ENCODE measurements around the gene UBLCP1.

Gene UBLCP1

DNA sequence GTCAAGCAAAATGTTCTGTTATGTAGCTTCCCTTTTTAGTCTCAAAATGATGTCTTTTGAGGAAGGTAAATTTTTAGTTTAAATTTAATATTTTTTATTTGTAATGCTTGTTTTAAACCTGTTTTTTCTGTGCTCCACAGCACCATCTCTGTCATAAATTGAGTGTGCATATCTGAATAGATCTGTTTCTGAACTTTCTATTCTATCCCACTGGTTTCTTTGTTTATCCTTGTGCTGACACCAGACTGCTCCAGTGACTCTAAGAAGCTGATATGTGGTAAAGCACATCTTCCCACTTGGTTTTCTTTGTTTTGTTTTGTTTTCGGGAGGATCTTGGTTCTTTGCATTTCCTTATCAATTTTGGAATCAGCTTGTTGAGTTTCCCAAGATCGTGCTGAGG is 46.6 kb upstream of the UBLCP1 start:
- H2BK120ac ChIP-seq (ENCODE audit: low read depth, low read length): no peak overlapping the region
- H3K4me1 ChIP-seq (ENCODE audit: control insufficient read depth in 2 of 2, insufficient read depth in 1 of 2, low read depth in 1 of 2, low read length in 2 of 2): peaks cover 0 to 5% of the 10 kb centered on the region in 2 donors
- H2AK5ac ChIP-seq (ENCODE audit: low read depth, low read length): no peak overlapping the region
- no peak overlapping the region for H3K4ac ChIP-seq (ENCODE audit: low read length)
- H3K23ac ChIP-seq (ENCODE audit: low read depth, low read length, poor library complexity): no peak overlapping the region
- H2BK5ac ChIP-seq (ENCODE audit: low read length): no peak overlapping the region
- H4K8ac ChIP-seq (ENCODE audit: low read depth, low read length): no peak overlapping the region
- H2BK12ac ChIP-seq (ENCODE audit: low read length): no peak overlapping the region
- no peak overlapping the region for H2BK15ac ChIP-seq (ENCODE audit: low read length)
- H3K9me3 ChIP-seq (replicated peaks in 1 of 2; ENCODE audit: control insufficient read depth in 2 of 2, insufficient read depth in 1 of 2, low read depth in 1 of 2, low read length in 2 of 2): no peaks in the 10 kb centered on the region
- H3K14ac ChIP-seq (ENCODE audit: low read length): no peak overlapping the region
- no peak overlapping the region for H4K91ac ChIP-seq (ENCODE audit: low read depth, low read length, poor library complexity)
- no peak overlapping the region for H3K4me2 ChIP-seq (ENCODE audit: insufficient read depth, low read length, poor library complexity, severe bottlenecking)
- H3K18ac ChIP-seq (ENCODE audit: low read length): no peak overlapping the region
- DNase-seq (ENCODE audit: low spot score): no peak
- no peak overlapping the region for H3K4me3 ChIP-seq (ENCODE audit: low read length in 2 of 2)
- WGBS, 2 donors (ENCODE audit: extremely low coverage in 2 of 2, insufficient read length in 2 of 2, insufficient replicate concordance in 1 of 2): no CpG with 5 or more reads among the region's 2 CpGs
- H3K27ac ChIP-seq (replicated peaks; ENCODE audit: low read length): no peak overlapping the region
- no peak overlapping the region for H3K9ac ChIP-seq (ENCODE audit: low read depth, low read length, poor library complexity)
- no peaks in the 10 kb centered on the region for H3K27me3 ChIP-seq (ENCODE audit: control insufficient read depth in 3 of 3, insufficient read depth in 3 of 3, low read depth in 1 of 3, low read length in 3 of 3)
- H2AFZ ChIP-seq (ENCODE audit: low read length): peak overlapping the region; percentile 32
- H3K79me1 ChIP-seq (ENCODE audit: low read depth, low read length): no peaks in the 10 kb centered on the region
- no peaks in the 10 kb centered on the region for H3K36me3 ChIP-seq (replicated peaks in 1 of 2; ENCODE audit: control insufficient read depth in 2 of 2, insufficient read depth in 2 of 2, low read length in 2 of 2)

DNA sequence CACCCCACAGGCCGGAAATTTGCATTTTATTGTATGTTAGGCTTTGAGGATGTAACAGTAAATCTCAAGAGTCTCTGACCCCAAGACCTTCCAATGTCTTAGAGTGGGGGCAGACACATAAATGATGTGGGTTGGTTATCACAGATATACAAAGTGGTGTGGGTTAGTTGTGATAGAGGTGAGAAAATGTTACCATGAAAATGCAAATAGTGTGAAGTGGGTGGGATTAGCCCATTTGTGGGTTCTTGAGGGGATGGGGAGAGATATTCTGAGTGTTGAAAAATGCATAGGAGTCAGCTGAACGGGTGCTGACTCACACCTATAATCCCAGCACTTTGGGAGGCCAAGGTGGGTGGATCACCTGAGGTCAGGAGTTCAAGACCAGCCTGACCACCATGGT is 45.9 kb upstream of the UBLCP1 start:
- no peak overlapping the region for H3K9ac ChIP-seq (ENCODE audit: low read depth, low read length, poor library complexity)
- no peak overlapping the region for H2BK120ac ChIP-seq (ENCODE audit: low read depth, low read length)
- H4K91ac ChIP-seq (ENCODE audit: low read depth, low read length, poor library complexity): no peak overlapping the region
- no peak overlapping the region for H2BK5ac ChIP-seq (ENCODE audit: low read length)
- no peaks in the 10 kb centered on the region for H3K36me3 ChIP-seq (replicated peaks in 1 of 2; ENCODE audit: control insufficient read depth in 2 of 2, insufficient read depth in 2 of 2, low read length in 2 of 2)
- no peak overlapping the region for H3K4ac ChIP-seq (ENCODE audit: low read length)
- H4K8ac ChIP-seq (ENCODE audit: low read depth, low read length): no peak overlapping the region
- H3K79me1 ChIP-seq (ENCODE audit: low read depth, low read length): no peaks in the 10 kb centered on the region
- H3K23ac ChIP-seq (ENCODE audit: low read depth, low read length, poor library complexity): no peak overlapping the region
- H3K4me3 ChIP-seq (ENCODE audit: low read length in 2 of 2): no peak overlapping the region
- no peak for DNase-seq (ENCODE audit: low spot score)
- no peaks in the 10 kb centered on the region for H3K9me3 ChIP-seq (replicated peaks in 1 of 2; ENCODE audit: control insufficient read depth in 2 of 2, insufficient read depth in 1 of 2, low read depth in 1 of 2, low read length in 2 of 2)
- no peak overlapping the region for H3K18ac ChIP-seq (ENCODE audit: low read length)
- H2BK15ac ChIP-seq (ENCODE audit: low read length): no peak overlapping the region
- peaks cover 0 to 1% of the 10 kb centered on the region in 2 donors for H3K4me1 ChIP-seq (ENCODE audit: control insufficient read depth in 2 of 2, insufficient read depth in 1 of 2, low read depth in 1 of 2, low read length in 2 of 2)
- no peak overlapping the region for H2AK5ac ChIP-seq (ENCODE audit: low read depth, low read length)
- H2BK12ac ChIP-seq (ENCODE audit: low read length): no peak overlapping the region
- H3K4me2 ChIP-seq (ENCODE audit: insufficient read depth, low read length, poor library complexity, severe bottlenecking): no peak overlapping the region
- no peak overlapping the region for H2AFZ ChIP-seq (ENCODE audit: low read length)
- no CpG with 5 or more reads among the region's 2 CpGs for WGBS, 2 donors (ENCODE audit: extremely low coverage in 2 of 2, insufficient read length in 2 of 2, insufficient replicate concordance in 1 of 2)
- H3K27ac ChIP-seq (replicated peaks; ENCODE audit: low read length): no peak overlapping the region
- H3K27me3 ChIP-seq (ENCODE audit: control insufficient read depth in 3 of 3, insufficient read depth in 3 of 3, low read depth in 1 of 3, low read length in 3 of 3): no peaks in the 10 kb centered on the region
- no peak overlapping the region for H3K14ac ChIP-seq (ENCODE audit: low read length)

DNA sequence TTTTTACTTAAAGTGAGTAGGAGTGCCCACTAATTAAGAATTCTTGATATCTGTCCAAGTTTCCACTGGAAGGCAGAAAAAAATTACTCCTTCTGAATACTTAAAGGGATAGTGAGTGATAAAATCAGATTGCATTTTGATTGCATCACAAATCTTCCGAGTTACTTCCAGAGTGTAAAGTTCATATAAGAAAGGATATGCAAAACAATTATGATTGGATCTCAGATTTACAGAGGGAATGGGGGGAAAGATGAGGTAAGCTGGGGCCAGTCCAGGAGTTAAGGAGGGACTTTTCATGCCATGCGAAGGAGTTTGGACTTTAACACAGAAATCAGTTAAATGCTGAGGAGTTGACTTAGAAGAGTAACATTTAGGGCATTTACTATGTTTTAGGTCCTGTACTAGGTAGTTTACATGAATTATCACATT is 44.5 kb upstream of the UBLCP1 start:
- Histone ChIP-seq H2BK120ac (ENCODE audit: low read depth, low read length) (no peak overlapping the region), H3K4me2 (ENCODE audit: insufficient read depth, low read length, poor library complexity, severe bottlenecking) (no peak overlapping the region), H3K9ac (ENCODE audit: low read depth, low read length, poor library complexity) (no peak overlapping the region), H2BK12ac (ENCODE audit: low read length) (no peak overlapping the region), H3K36me3 (replicated peaks in 1 of 2; ENCODE audit: control insufficient read depth in 2 of 2, insufficient read depth in 2 of 2, low read length in 2 of 2) (no peaks in the 10 kb centered on the region), H4K91ac (ENCODE audit: low read depth, low read length, poor library complexity) (no peak overlapping the region), H3K79me1 (ENCODE audit: low read depth, low read length) (no peaks in the 10 kb centered on the region), H2AFZ (ENCODE audit: low read length) (no peak overlapping the region), H3K27ac (replicated peaks; ENCODE audit: low read length) (no peak overlapping the region), H3K9me3 (replicated peaks in 1 of 2; ENCODE audit: control insufficient read depth in 2 of 2, insufficient read depth in 1 of 2, low read depth in 1 of 2, low read length in 2 of 2) (no peaks in the 10 kb centered on the region), H2AK5ac (ENCODE audit: low read depth, low read length) (no peak overlapping the region), H3K4me3 (ENCODE audit: low read length in 2 of 2) (no peak overlapping the region), H4K8ac (ENCODE audit: low read depth, low read length) (no peak overlapping the region), H2BK5ac (ENCODE audit: low read length) (no peak overlapping the region), H3K18ac (ENCODE audit: low read length) (no peak overlapping the region), H3K4me1 (ENCODE audit: control insufficient read depth in 2 of 2, insufficient read depth in 1 of 2, low read depth in 1 of 2, low read length in 2 of 2) (peaks cover 0 to 1% of the 10 kb centered on the region in 2 donors), H3K14ac (ENCODE audit: low read length) (no peak overlapping the region), H3K27me3 (ENCODE audit: control insufficient read depth in 3 of 3, insufficient read depth in 3 of 3, low read depth in 1 of 3, low read length in 3 of 3) (peaks cover 0 to 6% (median 0%) of the 10 kb centered on the region in 3 experiments), H2BK15ac (ENCODE audit: low read length) (no peak overlapping the region), H3K23ac (ENCODE audit: low read depth, low read length, poor library complexity) (no peak overlapping the region), H3K4ac (ENCODE audit: low read length) (no peak overlapping the region)
- no CpG with 5 or more reads among the region's 2 CpGs for WGBS, 2 donors (ENCODE audit: extremely low coverage in 2 of 2, insufficient read length in 2 of 2, insufficient replicate concordance in 1 of 2)
- no peak for DNase-seq (ENCODE audit: low spot score)

DNA sequence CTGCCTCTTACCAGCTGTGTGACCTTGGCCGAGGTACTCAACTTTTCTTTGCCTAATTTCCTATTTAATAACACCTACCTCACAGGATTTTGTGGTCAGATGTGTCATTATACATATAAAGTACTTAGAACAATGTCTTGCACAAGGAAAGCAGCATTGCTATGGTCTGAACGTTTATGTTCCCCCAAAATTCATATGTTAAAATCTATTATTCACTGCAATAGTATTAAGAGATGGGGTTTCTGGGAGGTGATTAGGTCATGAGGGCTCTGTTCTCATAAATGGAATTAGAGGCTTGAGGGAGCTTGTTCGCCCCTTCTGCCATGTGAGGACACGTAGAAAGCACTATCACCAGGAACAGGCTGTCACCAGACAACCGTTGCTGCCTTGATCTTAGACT is 42.9 kb upstream of the UBLCP1 start:
- no peaks in the 10 kb centered on the region for H3K79me1 ChIP-seq (ENCODE audit: low read depth, low read length)
- H4K8ac ChIP-seq (ENCODE audit: low read depth, low read length): no peak overlapping the region
- no peak overlapping the region for H3K9ac ChIP-seq (ENCODE audit: low read depth, low read length, poor library complexity)
- H4K91ac ChIP-seq (ENCODE audit: low read depth, low read length, poor library complexity): no peak overlapping the region
- H2BK5ac ChIP-seq (ENCODE audit: low read length): no peak overlapping the region
- no peak overlapping the region for H2BK15ac ChIP-seq (ENCODE audit: low read length)
- no peak overlapping the region for H3K23ac ChIP-seq (ENCODE audit: low read depth, low read length, poor library complexity)
- H3K4me2 ChIP-seq (ENCODE audit: insufficient read depth, low read length, poor library complexity, severe bottlenecking): no peak overlapping the region
- WGBS, 2 donors (ENCODE audit: extremely low coverage in 2 of 2, insufficient read length in 2 of 2, insufficient replicate concordance in 1 of 2): no CpG with 5 or more reads among the region's 5 CpGs
- H3K14ac ChIP-seq (ENCODE audit: low read length): no peak overlapping the region
- no peaks in the 10 kb centered on the region for H3K9me3 ChIP-seq (replicated peaks in 1 of 2; ENCODE audit: control insufficient read depth in 2 of 2, insufficient read depth in 1 of 2, low read depth in 1 of 2, low read length in 2 of 2)
- DNase-seq (ENCODE audit: low spot score): no peak
- H3K4me3 ChIP-seq (ENCODE audit: low read length in 2 of 2): no peak overlapping the region
- peaks cover 0 to 13% (median 0%) of the 10 kb centered on the region in 3 experiments for H3K27me3 ChIP-seq (ENCODE audit: control insufficient read depth in 3 of 3, insufficient read depth in 3 of 3, low read depth in 1 of 3, low read length in 3 of 3)
- H3K4me1 ChIP-seq (ENCODE audit: control insufficient read depth in 2 of 2, insufficient read depth in 1 of 2, low read depth in 1 of 2, low read length in 2 of 2): no peaks in the 10 kb centered on the region
- no peak overlapping the region for H3K27ac ChIP-seq (replicated peaks; ENCODE audit: low read length)
- no peak overlapping the region for H3K4ac ChIP-seq (ENCODE audit: low read length)
- no peak overlapping the region for H2AFZ ChIP-seq (ENCODE audit: low read length)
- no peak overlapping the region for H2BK12ac ChIP-seq (ENCODE audit: low read length)
- H2AK5ac ChIP-seq (ENCODE audit: low read depth, low read length): no peak overlapping the region
- no peak overlapping the region for H2BK120ac ChIP-seq (ENCODE audit: low read depth, low read length)
- no peak overlapping the region for H3K18ac ChIP-seq (ENCODE audit: low read length)
- no peaks in the 10 kb centered on the region for H3K36me3 ChIP-seq (replicated peaks in 1 of 2; ENCODE audit: control insufficient read depth in 2 of 2, insufficient read depth in 2 of 2, low read length in 2 of 2)

Data from neuronal stem cell (in vitro differentiated cells).